Measurements from ENCODE around the gene FAM193A.

DNA sequence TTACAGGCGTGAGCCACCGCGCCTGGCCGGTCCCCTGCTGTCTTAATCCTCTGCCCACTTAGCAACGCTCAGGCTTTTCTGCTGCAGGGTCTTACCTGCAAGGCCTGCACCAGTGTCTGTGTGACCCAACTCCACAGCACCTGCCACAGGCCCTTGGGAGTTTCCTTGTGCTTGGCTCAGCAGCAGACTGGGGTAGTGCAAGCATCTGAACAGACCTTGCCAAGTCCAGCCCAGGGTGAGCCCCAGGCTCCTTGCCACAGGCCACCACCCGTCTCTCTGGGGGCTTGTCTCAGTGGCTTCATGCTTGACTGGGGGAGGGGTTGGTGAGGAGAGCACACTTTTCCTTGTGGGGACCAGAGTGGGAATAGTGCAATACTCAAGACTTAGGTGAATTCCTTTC, 87.0 kb downstream of the FAM193A start:
- no peak for TF ChIP-seq SNAI2 (CRISPR knock-in tag; IDR thresholded peaks at IDR 0.05)
- TF ChIP-seq, protein P1, sequence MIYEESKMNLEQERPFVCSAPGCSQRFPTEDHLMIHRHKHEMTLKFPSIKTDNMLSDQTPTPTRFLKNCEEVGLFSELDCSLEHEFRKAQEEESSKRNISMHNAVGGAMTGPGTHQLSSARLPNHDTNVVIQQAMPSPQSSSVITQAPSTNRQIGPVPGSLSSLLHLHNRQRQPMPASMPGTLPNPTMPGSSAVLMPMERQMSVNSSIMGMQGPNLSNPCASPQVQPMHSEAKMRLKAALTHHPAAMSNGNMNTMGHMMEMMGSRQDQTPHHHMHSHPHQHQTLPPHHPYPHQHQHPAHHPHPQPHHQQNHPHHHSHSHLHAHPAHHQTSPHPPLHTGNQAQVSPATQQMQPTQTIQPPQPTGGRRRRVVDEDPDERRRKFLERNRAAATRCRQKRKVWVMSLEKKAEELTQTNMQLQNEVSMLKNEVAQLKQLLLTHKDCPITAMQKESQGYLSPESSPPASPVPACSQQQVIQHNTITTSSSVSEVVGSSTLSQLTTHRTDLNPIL (CRISPR knock-in tag; IDR thresholded peaks at IDR 0.05; ENCODE audit: low read depth): no peak
- no peak for TF ChIP-seq ISL1 (CRISPR knock-in tag; IDR thresholded peaks at IDR 0.05)
- TF ChIP-seq ESRRG (CRISPR knock-in tag; IDR thresholded peaks at IDR 0.05): no peak
- TF ChIP-seq PATZ1 (CRISPR knock-in tag; IDR thresholded peaks at IDR 0.05; ENCODE audit: borderline replicate concordance): no peak
- TF ChIP-seq ZFP30 (CRISPR knock-in tag; IDR thresholded peaks at IDR 0.05): no peak
- TF ChIP-seq ZNF8 (CRISPR knock-in tag; IDR thresholded peaks at IDR 0.05): no peak
- no peak for TF ChIP-seq TOX (CRISPR knock-in tag; IDR thresholded peaks at IDR 0.05; ENCODE audit: borderline replicate concordance)
- TF ChIP-seq, protein P2, sequence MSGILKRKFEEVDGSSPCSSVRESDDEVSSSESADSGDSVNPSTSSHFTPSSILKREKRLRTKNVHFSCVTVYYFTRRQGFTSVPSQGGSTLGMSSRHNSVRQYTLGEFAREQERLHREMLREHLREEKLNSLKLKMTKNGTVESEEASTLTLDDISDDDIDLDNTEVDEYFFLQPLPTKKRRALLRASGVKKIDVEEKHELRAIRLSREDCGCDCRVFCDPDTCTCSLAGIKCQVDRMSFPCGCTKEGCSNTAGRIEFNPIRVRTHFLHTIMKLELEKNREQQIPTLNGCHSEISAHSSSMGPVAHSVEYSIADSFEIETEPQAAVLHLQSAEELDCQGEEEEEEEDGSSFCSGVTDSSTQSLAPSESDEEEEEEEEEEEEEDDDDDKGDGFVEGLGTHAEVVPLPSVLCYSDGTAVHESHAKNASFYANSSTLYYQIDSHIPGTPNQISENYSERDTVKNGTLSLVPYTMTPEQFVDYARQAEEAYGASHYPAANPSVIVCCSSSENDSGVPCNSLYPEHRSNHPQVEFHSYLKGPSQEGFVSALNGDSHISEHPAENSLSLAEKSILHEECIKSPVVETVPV (CRISPR knock-in tag; IDR thresholded peaks at IDR 0.05): no peak
- TF ChIP-seq RARB (CRISPR knock-in tag; IDR thresholded peaks at IDR 0.05): no peak
- TF ChIP-seq CSDC2 (CRISPR knock-in tag; IDR thresholded peaks at IDR 0.05): no peak
- TF ChIP-seq ZNF565 (CRISPR knock-in tag; conservative IDR thresholded peaks at IDR 0.05; ENCODE audit: low read depth): no peak
- TF ChIP-seq GLIS3 (CRISPR knock-in tag; IDR thresholded peaks at IDR 0.05): no peak
- TF ChIP-seq TSHZ2 (CRISPR knock-in tag; IDR thresholded peaks at IDR 0.05): no peak
